IMR-90 (cell line): ENCODE results near the gene AMDHD2. TPM values are rescaled to one million over a fixed set of nuclear protein-coding genes. Genes with fewer than 3 reads are reported as not detected.

Experiments
- ATAC-seq: fragments of 200-7000 bp; cut with Tn5 transposase; 2 replicates; pipeline ENCODE4 v1.9.1; 2020; ENCODE audit warnings: low read depth, mild to moderate bottlenecking, moderate library complexity
- BruUV-seq: library from RNA; stranded (reverse); fragments of 400-500 nt; replicated peaks from 2 replicates; lab custom pipeline; 2021; lab: Mats Ljungman, UMichigan
- CTCF ChIA-PET: fragments of 300-600 bp; formaldehyde crosslinking; extraction: SDS; loops from one replicate; lab custom pipeline; 2021; ENCODE audit warnings: antibody characterized with exemption; lab: Yijun Ruan, JAX
- POLR2A ChIA-PET: fragments of 300-600 bp; sonication (Branson Sonifier 250); formaldehyde crosslinking; loops from one replicate; lab custom pipeline; 2022; ENCODE audit warnings: antibody characterized with exemption; ENCODE audit not compliant: unreplicated experiment; lab: Charles Lee
- DNase-seq: peaks from one replicate; pipeline ENCODE4 v3.0.0; 2013
- H2AFZ ChIP-seq: replicated peaks from 2 replicates; pipeline ENCODE3; 2013; ENCODE audit warnings: low read length, mild to moderate bottlenecking; ENCODE audit not compliant: poor library complexity
- H2AK5ac ChIP-seq: 2 replicates; pipeline ENCODE4 v1.6.1; 2013; ENCODE audit warnings: low read depth, low read length, inconsistent platforms
- H2AK9ac ChIP-seq: replicated peaks from 2 replicates; pipeline ENCODE3; 2013; ENCODE audit warnings: mild to moderate bottlenecking, low read depth, low read length, moderate library complexity; ENCODE audit not compliant: poor library complexity
- H2BK120ac ChIP-seq: 2 replicates; pipeline ENCODE4 v1.6.1; 2013; ENCODE audit warnings: low read depth, low read length, inconsistent platforms
- H2BK15ac ChIP-seq: 3 replicates; pipeline ENCODE4 v1.6.1; 2013; ENCODE audit warnings: low read depth, low read length, inconsistent platforms
- H2BK20ac ChIP-seq: 2 replicates; pipeline ENCODE4 v1.6.1; 2013; ENCODE audit warnings: low read depth, mild to moderate bottlenecking, inconsistent platforms, low read length, moderate library complexity
- H2BK5ac ChIP-seq: 2 replicates; pipeline ENCODE4 v1.6.1; 2013; ENCODE audit warnings: mild to moderate bottlenecking, low read depth, low read length, inconsistent platforms; ENCODE audit not compliant: poor library complexity, severe bottlenecking
- H3K14ac ChIP-seq: replicated peaks from 2 replicates; pipeline ENCODE4 v1.6.1; 2013; ENCODE audit warnings: low read depth, low read length, inconsistent platforms
- H3K18ac ChIP-seq: 2 replicates; pipeline ENCODE4 v1.6.1; 2013; ENCODE audit warnings: low read depth, low read length, control low read depth
- H3K23ac ChIP-seq: 2 replicates; pipeline ENCODE4 v1.6.1; 2013; ENCODE audit warnings: low read depth, low read length, inconsistent platforms
- H3K27ac ChIP-seq: 2 replicates; pipeline ENCODE4 v1.5.1; 2013; ENCODE audit warnings: mild to moderate bottlenecking, control low read depth, low read length; ENCODE audit not compliant: insufficient read depth
- H3K27me3 ChIP-seq: 2 replicates; pipeline ENCODE4 v1.6.1; 2013; ENCODE audit warnings: low read length; ENCODE audit not compliant: control insufficient read depth, insufficient read depth
- H3K36me3 ChIP-seq: 2 replicates; pipeline ENCODE4 v1.6.1; 2013; ENCODE audit warnings: low read length, mixed read lengths; ENCODE audit not compliant: control insufficient read depth, insufficient read depth
- H3K4ac ChIP-seq: 2 replicates; pipeline ENCODE4 v1.6.1; 2013; ENCODE audit warnings: low read depth, low read length, inconsistent platforms
- H3K4me1 ChIP-seq: 2 replicates; pipeline ENCODE4 v1.6.1; 2013; ENCODE audit warnings: low read length, mixed read lengths; ENCODE audit not compliant: control insufficient read depth, insufficient read depth
- H3K4me2 ChIP-seq: 2 replicates; pipeline ENCODE4 v1.6.1; 2013; ENCODE audit warnings: low read depth, mild to moderate bottlenecking, control low read depth, low read length, moderate library complexity
- H3K4me3 ChIP-seq: 2 replicates; pipeline ENCODE4 v1.5.1; 2013; ENCODE audit warnings: low read depth, mild to moderate bottlenecking, control low read depth, low read length, moderate library complexity; ENCODE audit not compliant: insufficient read depth
- H3K56ac ChIP-seq: 2 replicates; pipeline ENCODE4 v1.6.1; 2013; ENCODE audit warnings: low read length, inconsistent platforms; ENCODE audit not compliant: insufficient read depth; ENCODE audit errors: extremely low read depth
- H3K79me1 ChIP-seq, 2 experiments: 2 replicates each; pipeline ENCODE4 v1.6.1; 2013; ENCODE audit warnings: low read length in 2 of 2, inconsistent platforms in 1 of 2, low read depth in 1 of 2
- H3K9ac ChIP-seq: 2 replicates; pipeline ENCODE4 v1.6.1; 2013; ENCODE audit warnings: low read depth, low read length, control low read depth
- H3K9me1 ChIP-seq: 2 replicates; pipeline ENCODE4 v1.6.1; 2013; ENCODE audit warnings: low read length, inconsistent platforms; ENCODE audit not compliant: insufficient read depth
- H3K9me3 ChIP-seq: 2 replicates; pipeline ENCODE4 v1.6.1; 2013; ENCODE audit warnings: low read length; ENCODE audit not compliant: control insufficient read depth, insufficient read depth
- H4K20me1 ChIP-seq: 2 replicates; pipeline ENCODE4 v1.6.1; 2013; ENCODE audit warnings: low read length, inconsistent platforms; ENCODE audit not compliant: insufficient read depth
- H4K5ac ChIP-seq: 2 replicates; pipeline ENCODE4 v1.6.1; 2013; ENCODE audit warnings: mild to moderate bottlenecking, low read depth, low read length, control low read depth
- H4K8ac ChIP-seq, 2 experiments: 2 replicates each; pipeline ENCODE4 v1.6.1; 2013; ENCODE audit warnings: low read depth in 2 of 2, low read length in 2 of 2, control low read depth in 1 of 2, inconsistent platforms in 1 of 2
- H4K91ac ChIP-seq: 2 replicates; pipeline ENCODE4 v1.6.1; 2013; ENCODE audit warnings: low read depth, low read length, inconsistent platforms; ENCODE audit not compliant: insufficient read depth
- BHLHE40 ChIP-seq: fragments of 150-350 bp; IDR thresholded peaks from 2 replicates; pipeline ENCODE4 v1.6.1; 2016; ENCODE audit warnings: mild to moderate bottlenecking, low read depth, low read length
- CEBPB ChIP-seq: IDR thresholded peaks from 2 replicates; pipeline ENCODE4 v1.6.1; 2012; ENCODE audit warnings: low read depth, low read length, improper control_type of control experiment
- CHD1 ChIP-seq: IDR thresholded peaks from 2 replicates; pipeline ENCODE4 v1.6.1; 2012; ENCODE audit warnings: low read depth, low read length, improper control_type of control experiment
- CTCF ChIP-seq: conservative IDR thresholded peaks from 2 replicates; pipeline ENCODE4 v1.5.1; 2012; ENCODE audit warnings: mild to moderate bottlenecking, low read depth, low read length, improper control_type of control experiment
- FOS ChIP-seq: fragments of 150-350 bp; IDR thresholded peaks from 2 replicates; pipeline ENCODE4 v1.6.1; 2016; ENCODE audit warnings: low read depth, low read length
- MAFK ChIP-seq: IDR thresholded peaks from 2 replicates; pipeline ENCODE4 v1.6.1; 2012; ENCODE audit warnings: low read depth, low read length, improper control_type of control experiment
- MAZ ChIP-seq: IDR thresholded peaks from 2 replicates; pipeline ENCODE4 v1.6.1; 2012; ENCODE audit warnings: low read depth, mild to moderate bottlenecking, low read length, improper control_type of control experiment, moderate library complexity, borderline replicate concordance
- MXI1 ChIP-seq: IDR thresholded peaks from 2 replicates; pipeline ENCODE4 v1.6.1; 2012; ENCODE audit warnings: low read depth, mild to moderate bottlenecking, low read length, moderate library complexity, borderline replicate concordance
- NFE2L2 ChIP-seq: fragments of 150-350 bp; IDR thresholded peaks from 2 replicates; pipeline ENCODE4 v1.6.1; 2016; ENCODE audit warnings: low read depth, mild to moderate bottlenecking, low read length
- POLR2A ChIP-seq: IDR thresholded peaks from 2 replicates; pipeline ENCODE4 v1.6.1; 2012; ENCODE audit warnings: mild to moderate bottlenecking, low read depth, low read length
- RAD21 ChIP-seq: IDR thresholded peaks from 2 replicates; pipeline ENCODE4 v1.6.1; 2012; ENCODE audit warnings: low read length, improper control_type of control experiment
- RCOR1 ChIP-seq: IDR thresholded peaks from 2 replicates; pipeline ENCODE4 v1.6.1; 2012; ENCODE audit warnings: mild to moderate bottlenecking, low read length, improper control_type of control experiment; ENCODE audit not compliant: insufficient replicate concordance
- RFX5 ChIP-seq: IDR thresholded peaks from 2 replicates; pipeline ENCODE4 v1.8.0; 2012; ENCODE audit warnings: low read depth, mild to moderate bottlenecking, low read length, moderate library complexity
- SMC3 ChIP-seq: fragments of 150-350 bp; IDR thresholded peaks from 2 replicates; pipeline ENCODE4 v1.6.1; 2016; ENCODE audit warnings: low read depth, mild to moderate bottlenecking, antibody characterized with exemption, low read length, moderate library complexity
- USF2 ChIP-seq: fragments of 150-350 bp; IDR thresholded peaks from 2 replicates; pipeline ENCODE4 v1.6.1; 2017; ENCODE audit warnings: mild to moderate bottlenecking, antibody characterized with exemption, low read length, low read depth
- WGBS, 2 experiments: methylation state at CpG; one replicate each; pipeline versions ENCODE4 v1.1.5 to v1.1.7; 2013; ENCODE audit warnings: missing lambda C conversion rate in 2 of 2; ENCODE audit not compliant: insufficient read length in 1 of 2; ENCODE audit errors: extremely low coverage in 2 of 2; 5-methylcytosine and 5-hydroxymethylcytosine counted together
- dilution Hi-C: fragments of 300-500 bp; cut with HindIII; formaldehyde crosslinking; loops from one replicate; pipeline ENCODE4 v1.14.3; 2018; ENCODE audit warnings: low sequenced_read_pairs; ENCODE audit not compliant: unreplicated experiment
- in situ Hi-C: fragments of 300-500 bp; cut with MboI; formaldehyde crosslinking; loops from 3 replicates; pipeline ENCODE4 v1.14.3; 2019; ENCODE audit warnings: low sequenced_read_pairs, inconsistent platforms, mixed read lengths
- intact Hi-C: fragments of 100-400 bp; cut with micrococcal nuclease; formaldehyde crosslinking; loops from 2 replicates; pipeline ENCODE4 v1.10.0; 2022
- polyA plus RNA-seq, 3 experiments: library from polyadenylated mRNA; depleted of rRNA; stranded (reverse); fragments of >200 nt; gene quantifications; 2 replicates each; pipeline ENCODE4 v1.2.3, GENCODE V29; 2012; ENCODE audit warnings: low replicate concordance in 1 of 3
- total RNA-seq: library from RNA; depleted of rRNA; stranded (reverse); fragments of >200 nt; gene quantifications from 2 replicates; pipeline ENCODE4 v1.2.3, GENCODE V29; 2012

Gene AMDHD2
- total and polyA plus RNA-seq, 2 of the 4 experiments (the other 2 are of a cell fraction), result 10.6 to 30.3 TPM

GRCh38 chr16:2500918-2501750 is 19.0 kb upstream of the AMDHD2 start:
- no peak overlapping the region for H2BK15ac ChIP-seq
- no peak overlapping the region for H4K91ac ChIP-seq
- ChIA-PET CTCF (interaction anchor here (0.7 to 1.0 kb wide), 3 partner anchors 12 to 33 kb away, joined by 3 to 4 read pairs (median 3); no protein-coding TSS in a partner anchor), POLR2A (no interaction called here)
- no peak overlapping the region for H3K14ac ChIP-seq
- intact Hi-C loops, result loop anchor here (1.0 to 2.0 kb wide), 3 partner anchors 27 to 161 kb away; partner anchors contain the start of gene ABCA3
- H2AK5ac ChIP-seq, result no peak overlapping the region
- peak overlapping the region; percentile 1; the same call in 1 of the 2 replicates for H3K4me2 ChIP-seq
- H3K18ac ChIP-seq, result no peak overlapping the region
- H4K5ac ChIP-seq, result no peak overlapping the region
- no peak overlapping the region for H3K23ac ChIP-seq
- H3K4ac ChIP-seq, result no peak overlapping the region
- H4K20me1 ChIP-seq, result peaks cover 17% of the 10 kb centered on the region
- dilution Hi-C loops, result no loop called here
- no peak overlapping the region for H2BK5ac ChIP-seq
- H3K27me3 ChIP-seq, result no peaks in the 10 kb centered on the region
- H3K36me3 ChIP-seq, result peaks cover 17% of the 10 kb centered on the region; the same call in 1 of the 2 replicates
- H3K9me3 ChIP-seq, result no peaks in the 10 kb centered on the region
- peak; percentile 97 for ATAC-seq
- H2AFZ ChIP-seq, result peak overlapping the region; percentile 88
- H3K4me3 ChIP-seq, result no peak overlapping the region
- peaks cover 9% of the 10 kb centered on the region for H3K4me1 ChIP-seq
- H3K56ac ChIP-seq, result no peak overlapping the region
- no peak overlapping the region for H2BK20ac ChIP-seq
- no peak overlapping the region for H3K9ac ChIP-seq
- H2BK120ac ChIP-seq, result no peak overlapping the region
- in situ Hi-C loops, result loop anchor here (10.0 kb wide), 1 partner anchor 246 kb away; the partner anchor contains the start of gene ECI1
- no TSS peak for BruUV-seq
- no peak overlapping the region for H3K27ac ChIP-seq
- no peaks in the 10 kb centered on the region for H3K9me1 ChIP-seq
- DNase-seq, result peak; percentile 69
- H3K79me1 ChIP-seq, result peaks cover 3 to 21% of the 10 kb centered on the region in 2 experiments; a peak in 2 of 4 replicates
- H4K8ac ChIP-seq, result no peak overlapping the region
- H2AK9ac ChIP-seq, result peak overlapping the region; percentile 53
- 54% methylated on average over 10 of the region's 23 CpGs; no CpG with 5 or more reads in 1 of the 2 experiments for WGBS, 2 experiments
- no peak for TF ChIP-seq CHD1
- TF ChIP-seq CEBPB, result no peak
- peak; percentile 83 for TF ChIP-seq SMC3
- peak; percentile 24; the same call in 1 of the 2 replicates for TF ChIP-seq BHLHE40
- TF ChIP-seq NFE2L2, result no peak
- TF ChIP-seq FOS, result no peak
- no peak for TF ChIP-seq RCOR1
- TF ChIP-seq RFX5, result no peak
- peak; percentile 49 for TF ChIP-seq USF2
- TF ChIP-seq CTCF, result peak; percentile 96
- TF ChIP-seq RAD21, result peak; percentile 95
- TF ChIP-seq POLR2A, result 0 out of 2 replicates have a peak, but pooled peaks have one; percentile 29
- no peak for TF ChIP-seq MAFK
- TF ChIP-seq MAZ, result peak; percentile 51; the same call in 1 of the 2 replicates
- TF ChIP-seq MXI1, result peak; percentile 38; the same call in 1 of the 2 replicates
